Lower lobe of right lung (tissue), 2 donors: ENCODE results near the gene SIPA1. TPM values are rescaled to one million over a fixed set of nuclear protein-coding genes. Genes with fewer than 3 reads are reported as not detected.

Source experiments
- ATAC-seq, 2 donors: fragments of 200-7000 bp; cut with Tn5 transposase; one replicate each; pipeline ENCODE4 v1.9.1; 2020 to 2022; ENCODE audit warnings: mild to moderate bottlenecking in 2 of 2, moderate library complexity in 2 of 2
- DNase-seq: peaks from one replicate; pipeline ENCODE4 v3.0.0-alpha.2; 2020
- H3K27ac ChIP-seq: fragments of 200-600 bp; one replicate; pipeline ENCODE4 v1.8.0; 2022
- H3K27me3 ChIP-seq: fragments of 200-600 bp; one replicate; pipeline ENCODE4 v1.8.0; 2022; ENCODE audit warnings: low read depth
- H3K36me3 ChIP-seq: fragments of 200-600 bp; one replicate; pipeline ENCODE4 v1.8.0; 2022; ENCODE audit warnings: mild to moderate bottlenecking
- H3K4me1 ChIP-seq: fragments of 200-600 bp; one replicate; pipeline ENCODE4 v1.8.0; 2022
- H3K4me3 ChIP-seq: fragments of 200-600 bp; one replicate; pipeline ENCODE4 v1.8.0; 2022; ENCODE audit warnings: mild to moderate bottlenecking
- H3K9me3 ChIP-seq: fragments of 200-600 bp; one replicate; pipeline ENCODE4 v1.8.0; 2022
- intact Hi-C: fragments of 100-400 bp; cut with DNase I; formaldehyde crosslinking; loops from one replicate; pipeline ENCODE4 v1.11.0; 2022
- long read RNA-seq: library from polyadenylated mRNA; unstranded; transcript quantifications from one replicate; pipeline ENCODE4 v2.0.0, GENCODE V29; 2021
- total RNA-seq: library from RNA; stranded (reverse); fragmentation: NEBNext Ultra II Directional; extraction: Animal tissue kit (Norgen Biotek cat#: 25700); gene quantifications from one replicate; pipeline ENCODE4 v1.2.1, GENCODE V29; 2021
- TF ChIP-seq, protein P1 (sequence below): fragments of 200-600 bp; IDR thresholded peaks from one replicate; pipeline ENCODE4 v1.8.0; 2022; ENCODE audit warnings: antibody characterized with exemption, mild to moderate bottlenecking
- donor health status: DM: no; HTN: yes; CAD: no; lungs with severe emphysema.

Gene SIPA1, protein sequence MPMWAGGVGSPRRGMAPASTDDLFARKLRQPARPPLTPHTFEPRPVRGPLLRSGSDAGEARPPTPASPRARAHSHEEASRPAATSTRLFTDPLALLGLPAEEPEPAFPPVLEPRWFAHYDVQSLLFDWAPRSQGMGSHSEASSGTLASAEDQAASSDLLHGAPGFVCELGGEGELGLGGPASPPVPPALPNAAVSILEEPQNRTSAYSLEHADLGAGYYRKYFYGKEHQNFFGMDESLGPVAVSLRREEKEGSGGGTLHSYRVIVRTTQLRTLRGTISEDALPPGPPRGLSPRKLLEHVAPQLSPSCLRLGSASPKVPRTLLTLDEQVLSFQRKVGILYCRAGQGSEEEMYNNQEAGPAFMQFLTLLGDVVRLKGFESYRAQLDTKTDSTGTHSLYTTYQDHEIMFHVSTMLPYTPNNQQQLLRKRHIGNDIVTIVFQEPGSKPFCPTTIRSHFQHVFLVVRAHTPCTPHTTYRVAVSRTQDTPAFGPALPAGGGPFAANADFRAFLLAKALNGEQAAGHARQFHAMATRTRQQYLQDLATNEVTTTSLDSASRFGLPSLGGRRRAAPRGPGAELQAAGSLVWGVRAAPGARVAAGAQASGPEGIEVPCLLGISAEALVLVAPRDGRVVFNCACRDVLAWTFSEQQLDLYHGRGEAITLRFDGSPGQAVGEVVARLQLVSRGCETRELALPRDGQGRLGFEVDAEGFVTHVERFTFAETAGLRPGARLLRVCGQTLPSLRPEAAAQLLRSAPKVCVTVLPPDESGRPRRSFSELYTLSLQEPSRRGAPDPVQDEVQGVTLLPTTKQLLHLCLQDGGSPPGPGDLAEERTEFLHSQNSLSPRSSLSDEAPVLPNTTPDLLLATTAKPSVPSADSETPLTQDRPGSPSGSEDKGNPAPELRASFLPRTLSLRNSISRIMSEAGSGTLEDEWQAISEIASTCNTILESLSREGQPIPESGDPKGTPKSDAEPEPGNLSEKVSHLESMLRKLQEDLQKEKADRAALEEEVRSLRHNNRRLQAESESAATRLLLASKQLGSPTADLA
- 102 TPM for total RNA-seq
- long read RNA-seq, transcript SIPA1-209 (16 exons, 3,521 nt), result major isoform, 77 of 221 reads
- long read RNA-seq, partial matches to known transcripts, result 120 of 221 reads
- long read RNA-seq, other reads (novel, unspliced or antisense), result 24 of 221 reads

DNA sequence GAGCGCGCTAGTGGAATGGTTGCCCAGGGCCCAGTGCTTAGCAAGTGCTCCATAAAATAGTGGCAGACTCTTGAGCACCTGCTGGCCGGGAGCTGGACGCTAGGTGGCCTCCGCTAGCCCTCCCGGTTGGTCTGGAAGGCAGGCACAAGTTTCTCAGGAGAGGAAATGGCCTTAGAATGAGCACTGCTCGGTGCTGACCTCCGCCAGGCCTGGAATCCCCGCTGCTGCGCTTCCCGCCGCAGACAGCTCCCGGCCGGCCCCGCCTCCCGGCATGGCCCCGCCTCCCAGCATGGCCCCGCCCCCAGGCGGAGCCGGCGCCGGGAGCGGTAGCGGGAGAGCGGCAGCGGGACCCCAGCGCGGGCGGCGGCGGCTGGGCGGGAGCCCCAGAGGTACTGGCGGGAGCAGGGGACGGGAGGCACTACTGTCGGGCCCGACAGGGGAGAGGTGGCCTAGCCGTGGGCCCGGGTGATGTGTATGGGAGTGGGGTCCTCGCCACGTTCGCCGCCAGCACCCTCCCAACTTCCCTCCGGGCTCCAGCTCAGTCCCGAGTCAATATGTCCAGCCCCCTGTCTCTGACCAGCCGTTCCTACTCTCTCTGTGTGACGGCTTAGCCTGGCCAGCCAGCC is at the start of gene SIPA1:
Gene SIPA1 (plus strand): TSS at position 308 of the 626 bp plus-strand sequence. CDS start 2,821 bp downstream, outside the sequence.
- Histone ChIP-seq H3K36me3 (peaks cover 52% of the 10 kb centered on the region), H3K4me1 (peaks cover 54% of the 10 kb centered on the region), H3K4me3 (peak within 1 kb of the TSS; percentile 95), H3K9me3 (no peaks in the 10 kb centered on the region), H3K27me3 (no peaks in the 10 kb centered on the region), H3K27ac (peak within 1 kb of the TSS; percentile 93)
- ATAC-seq (peak; percentile 82 to 87), DNase-seq (peak; percentile 77)
- intact Hi-C loops, result no loop called here
- TF ChIP-seq, protein P1, sequence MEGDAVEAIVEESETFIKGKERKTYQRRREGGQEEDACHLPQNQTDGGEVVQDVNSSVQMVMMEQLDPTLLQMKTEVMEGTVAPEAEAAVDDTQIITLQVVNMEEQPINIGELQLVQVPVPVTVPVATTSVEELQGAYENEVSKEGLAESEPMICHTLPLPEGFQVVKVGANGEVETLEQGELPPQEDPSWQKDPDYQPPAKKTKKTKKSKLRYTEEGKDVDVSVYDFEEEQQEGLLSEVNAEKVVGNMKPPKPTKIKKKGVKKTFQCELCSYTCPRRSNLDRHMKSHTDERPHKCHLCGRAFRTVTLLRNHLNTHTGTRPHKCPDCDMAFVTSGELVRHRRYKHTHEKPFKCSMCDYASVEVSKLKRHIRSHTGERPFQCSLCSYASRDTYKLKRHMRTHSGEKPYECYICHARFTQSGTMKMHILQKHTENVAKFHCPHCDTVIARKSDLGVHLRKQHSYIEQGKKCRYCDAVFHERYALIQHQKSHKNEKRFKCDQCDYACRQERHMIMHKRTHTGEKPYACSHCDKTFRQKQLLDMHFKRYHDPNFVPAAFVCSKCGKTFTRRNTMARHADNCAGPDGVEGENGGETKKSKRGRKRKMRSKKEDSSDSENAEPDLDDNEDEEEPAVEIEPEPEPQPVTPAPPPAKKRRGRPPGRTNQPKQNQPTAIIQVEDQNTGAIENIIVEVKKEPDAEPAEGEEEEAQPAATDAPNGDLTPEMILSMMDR, result peak; percentile 48

DNA sequence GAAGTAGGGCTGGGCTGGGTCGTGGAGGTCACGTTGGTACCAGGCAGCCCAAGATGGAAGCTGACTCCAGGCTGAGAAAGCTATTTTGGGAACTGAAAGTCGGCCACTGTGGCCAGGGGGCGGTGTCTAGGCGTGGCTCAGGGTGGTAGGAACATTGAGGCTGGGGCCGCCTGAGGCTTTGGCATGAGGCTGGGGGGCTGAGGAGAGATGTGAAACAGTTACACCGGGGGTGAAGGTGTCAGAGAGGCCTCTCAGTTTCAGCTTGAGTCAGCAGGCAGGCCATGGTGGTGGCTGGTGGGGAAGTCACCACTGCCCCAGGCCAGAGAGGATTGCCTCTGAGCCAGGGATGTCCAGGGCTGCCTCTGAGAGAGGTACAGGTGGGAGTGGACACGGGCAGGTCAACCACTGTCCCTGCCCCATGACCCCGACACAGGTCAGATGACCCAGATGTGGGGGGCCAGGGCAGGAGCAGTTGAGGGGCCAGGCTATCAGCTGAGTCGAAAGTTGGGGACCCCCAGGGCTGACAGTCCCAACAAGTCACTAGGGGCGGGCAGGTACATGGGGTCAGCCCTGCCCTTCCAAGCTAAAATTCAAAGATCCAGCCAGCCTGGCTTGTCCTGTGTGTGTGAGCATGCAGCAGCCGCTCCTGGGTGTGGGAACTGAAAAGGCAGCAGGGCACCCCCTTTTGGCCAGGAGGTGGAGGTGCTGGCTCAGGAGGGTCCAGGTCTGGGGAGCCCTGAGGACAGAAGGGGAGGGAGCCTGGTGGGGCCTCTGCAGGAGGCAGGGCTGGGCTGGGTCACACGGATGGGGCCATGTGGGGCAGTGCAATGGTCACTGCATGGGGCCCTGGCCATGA is 49.5 kb upstream of the SIPA1 start:
- peak; percentile 70 to 74 for ATAC-seq
- intact Hi-C loops, result no loop called here
- TF ChIP-seq, protein P1, result peak; percentile 63
- peak; percentile 79 for DNase-seq
- H3K4me3 ChIP-seq, result peak overlapping the region; percentile 21
- no peaks in the 10 kb centered on the region for H3K9me3 ChIP-seq
- H3K27ac ChIP-seq, result peak overlapping the region; percentile 74
- peaks cover 34% of the 10 kb centered on the region for H3K4me1 ChIP-seq
- peaks cover 62% of the 10 kb centered on the region for H3K36me3 ChIP-seq
- no peaks in the 10 kb centered on the region for H3K27me3 ChIP-seq

DNA sequence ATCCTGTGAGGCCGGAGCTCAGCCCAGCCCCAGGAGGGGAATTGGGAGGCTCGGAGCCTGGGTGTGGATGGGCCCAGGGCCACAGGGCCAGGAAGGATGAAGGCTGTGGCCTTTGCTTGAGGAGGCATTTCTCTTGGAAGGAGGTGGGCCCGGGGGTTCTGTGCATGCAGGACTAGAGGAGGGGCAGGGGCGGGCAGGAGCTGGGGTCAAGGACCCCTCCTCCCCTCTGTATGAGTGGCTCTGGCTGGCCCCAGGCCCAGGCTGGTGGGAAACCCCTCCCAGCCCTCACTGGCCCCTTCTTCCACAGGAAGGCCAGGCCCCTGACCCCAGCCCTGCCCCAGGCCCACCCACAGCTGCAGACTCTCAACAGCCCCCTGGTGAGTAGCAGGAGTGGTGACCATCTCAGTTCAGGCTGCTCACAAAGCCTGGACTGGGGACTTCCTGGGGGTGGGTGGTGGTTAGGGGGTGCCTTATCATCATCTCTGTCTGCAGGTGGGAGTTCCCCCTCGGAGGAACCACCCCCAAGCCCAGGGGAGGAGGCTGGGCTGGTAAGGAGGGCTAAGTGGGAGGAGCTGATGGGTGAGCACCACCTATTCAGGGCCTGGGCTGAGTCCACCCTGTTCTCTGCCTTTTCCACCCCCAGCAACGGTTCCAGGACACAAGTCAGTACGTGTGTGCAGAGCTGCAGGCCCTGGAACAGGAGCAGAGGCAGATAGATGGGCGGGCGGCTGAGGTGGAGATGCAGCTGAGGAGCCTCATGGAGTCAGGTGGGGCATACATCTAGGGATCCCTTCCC is 48.3 kb upstream of the SIPA1 start:
- intact Hi-C loops, result no loop called here
- H3K4me1 ChIP-seq, result peaks cover 40% of the 10 kb centered on the region
- H3K4me3 ChIP-seq, result no peak overlapping the region
- ATAC-seq (no peak), DNase-seq (no peak)
- TF ChIP-seq, protein P1, result no peak
- H3K27me3 ChIP-seq, result no peaks in the 10 kb centered on the region
- H3K9me3 ChIP-seq, result no peaks in the 10 kb centered on the region
- H3K27ac ChIP-seq, result no peak overlapping the region
- peaks cover 53% of the 10 kb centered on the region for H3K36me3 ChIP-seq

DNA sequence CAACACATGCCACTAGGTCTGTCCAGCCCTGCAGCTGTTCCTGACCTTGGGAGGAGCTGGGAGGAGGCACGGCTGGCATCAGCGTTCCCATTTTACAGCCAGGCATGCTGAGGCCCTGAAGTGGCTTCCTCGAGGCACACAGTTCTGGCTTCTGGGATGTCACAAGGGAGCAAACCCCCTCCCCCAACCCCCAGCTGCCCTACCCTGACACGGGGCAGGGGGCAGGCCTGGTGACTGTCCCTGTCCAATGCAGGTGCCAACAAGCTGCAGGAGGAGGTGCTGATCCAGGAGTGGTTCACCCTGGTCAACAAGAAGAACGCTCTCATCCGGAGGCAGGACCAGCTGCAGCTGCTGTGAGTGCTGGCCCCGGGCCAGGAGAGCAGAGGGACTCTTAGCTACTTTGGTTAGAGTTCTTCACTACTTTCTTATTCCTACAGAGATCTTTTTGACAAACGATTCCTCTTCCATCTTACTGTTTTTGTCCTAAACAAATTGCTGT is 47.6 kb upstream of the SIPA1 start:
- ATAC-seq (no peak), DNase-seq (no peak)
- Histone ChIP-seq H3K27me3 (no peaks in the 10 kb centered on the region), H3K4me3 (no peak overlapping the region), H3K4me1 (peaks cover 46% of the 10 kb centered on the region), H3K36me3 (peaks cover 51% of the 10 kb centered on the region), H3K9me3 (no peaks in the 10 kb centered on the region), H3K27ac (no peak overlapping the region)
- TF ChIP-seq, protein P1, result no peak
- intact Hi-C loops, result no loop called here
